Measurements from ENCODE around the gene PI4KB.

- no peak for TF ChIP-seq CTCF (IDR thresholded peaks at IDR 0.05)
- TF ChIP-seq ZFX (IDR thresholded peaks at IDR 0.05; ENCODE audit: borderline replicate concordance) = no peak
Observed at GRCh38 chr1:151362308-151363155, 35.3 kb upstream of the PI4KB start.

Measured in 22Rv1 (cell line).